ENCODE data around the gene C11orf98.
"Not testable (repeated sequence)": the region's sequence is repeated elsewhere in the genome, so short reads cannot be mapped to it uniquely, and the experiment has no call there.

Gene C11orf98

DNA sequence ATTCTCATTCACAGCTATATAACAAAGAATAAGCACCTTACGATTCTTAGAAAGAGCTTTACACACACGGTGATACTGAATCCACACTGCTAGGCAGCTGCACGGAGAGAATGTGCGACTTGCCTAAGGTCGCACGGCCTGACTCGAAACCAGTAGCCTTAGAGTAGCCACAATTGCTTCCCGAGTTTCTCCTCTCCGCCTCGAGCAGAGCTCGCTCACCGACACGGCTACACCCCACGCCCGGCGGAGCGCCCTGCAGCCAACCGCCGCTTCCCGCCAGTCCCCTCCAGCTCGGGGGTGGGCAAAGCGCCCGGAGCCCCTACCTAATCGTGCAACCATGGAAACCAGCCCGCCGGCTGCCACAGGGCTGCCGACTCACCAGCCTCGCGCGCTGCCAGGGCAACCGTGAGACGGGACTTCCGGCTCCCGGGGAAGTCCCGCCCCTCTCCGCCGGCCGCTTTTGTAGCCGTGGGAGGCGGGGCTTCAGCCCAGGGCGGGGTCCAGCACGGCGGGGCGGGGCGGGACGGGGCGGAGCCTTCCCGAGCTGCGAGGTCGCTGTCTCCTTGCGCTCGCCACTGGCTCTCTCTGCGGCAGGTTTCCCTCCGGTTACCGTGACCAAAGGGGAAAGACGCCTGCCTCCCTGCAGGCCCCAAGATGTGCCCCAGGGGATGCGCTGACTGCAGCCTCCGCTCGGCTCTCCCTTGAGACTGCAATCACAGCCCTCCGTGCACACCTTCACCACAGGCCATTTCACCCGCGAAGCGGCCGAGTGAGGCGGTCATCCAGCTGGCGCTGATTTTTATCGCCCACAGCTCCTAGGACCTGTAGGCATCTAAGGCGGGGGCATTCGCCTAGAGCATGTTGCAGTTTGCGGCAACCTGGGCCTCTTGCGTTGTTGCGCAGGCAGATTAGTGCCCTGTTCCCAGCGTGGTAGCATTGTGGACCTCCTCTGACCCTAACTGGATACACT, 41.2 kb upstream of the C11orf98 start:
- Histone ChIP-seq H3K27me3 (replicated peaks; ENCODE audit: control insufficient read depth, insufficient read depth, low read length) (no peaks in the 10 kb centered on the region), H3K36me3 (ENCODE audit: control insufficient read depth, insufficient read depth, low read length, severe bottlenecking) (peaks cover 28% of the 10 kb centered on the region), H3K4me1 (ENCODE audit: control insufficient read depth, insufficient read depth, low read length) (peaks cover 46% of the 10 kb centered on the region), H3K9ac (ENCODE audit: low read length) (peak overlapping the region; percentile 85), H3K4me3 (ENCODE audit: low read length) (peak overlapping the region; percentile 84), H3K9me3 (ENCODE audit: control insufficient read depth, low read length) (no peaks in the 10 kb centered on the region)
- peak; percentile 98 for DNase-seq (ENCODE audit: low read depth)

DNA sequence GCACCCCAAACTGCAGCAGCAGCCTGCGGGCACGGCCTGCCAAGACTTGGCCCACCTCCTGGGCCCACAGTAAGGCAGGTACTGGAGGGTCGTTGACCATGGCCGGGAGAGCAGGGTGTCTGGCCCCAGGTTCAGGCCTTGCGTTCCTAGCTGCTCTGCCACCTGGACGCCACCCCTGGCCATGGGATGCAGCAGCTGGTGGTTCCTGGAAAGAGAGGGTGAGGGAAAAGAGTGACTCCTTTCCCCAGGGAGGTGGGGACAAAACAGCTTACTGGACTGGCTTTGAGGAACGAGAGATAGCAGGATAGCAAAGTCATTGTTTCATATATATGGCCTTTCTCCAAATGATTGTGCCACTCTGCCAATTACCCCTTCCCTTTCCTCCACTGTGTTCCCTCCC, 40.4 kb upstream of the C11orf98 start:
- Histone ChIP-seq H3K9me3 (ENCODE audit: control insufficient read depth, low read length) (no peaks in the 10 kb centered on the region), H3K36me3 (ENCODE audit: control insufficient read depth, insufficient read depth, low read length, severe bottlenecking) (peaks cover 26% of the 10 kb centered on the region), H3K4me1 (ENCODE audit: control insufficient read depth, insufficient read depth, low read length) (peaks cover 48% of the 10 kb centered on the region), H3K9ac (ENCODE audit: low read length) (peak overlapping the region; percentile 85), H3K27me3 (replicated peaks; ENCODE audit: control insufficient read depth, insufficient read depth, low read length) (no peaks in the 10 kb centered on the region), H3K4me3 (ENCODE audit: low read length) (peak overlapping the region; percentile 84)
- DNase-seq (ENCODE audit: low read depth): no peak

- not testable (repeated sequence) for DNase-seq (ENCODE audit: low read depth); H3K9ac ChIP-seq (ENCODE audit: low read length); H3K9me3 ChIP-seq (ENCODE audit: control insufficient read depth, low read length); H3K4me3 ChIP-seq (ENCODE audit: low read length); H3K27me3 ChIP-seq (replicated peaks; ENCODE audit: control insufficient read depth, insufficient read depth, low read length)
- Histone ChIP-seq H3K4me1 (ENCODE audit: control insufficient read depth, insufficient read depth, low read length) (peaks cover 35% of the 10 kb centered on the region), H3K36me3 (ENCODE audit: control insufficient read depth, insufficient read depth, low read length, severe bottlenecking) (peaks cover 30% of the 10 kb centered on the region)
Observed at GRCh38 chr11:62703921-62704320, 38.9 kb upstream of the C11orf98 start.

- DNase-seq (ENCODE audit: low read depth): no peak
- Histone ChIP-seq H3K36me3 (ENCODE audit: control insufficient read depth, insufficient read depth, low read length, severe bottlenecking) (peaks cover 34% of the 10 kb centered on the region), H3K4me3 (ENCODE audit: low read length) (no peak overlapping the region), H3K9me3 (ENCODE audit: control insufficient read depth, low read length) (no peaks in the 10 kb centered on the region), H3K9ac (ENCODE audit: low read length) (peak overlapping the region; percentile 25), H3K27me3 (replicated peaks; ENCODE audit: control insufficient read depth, insufficient read depth, low read length) (no peaks in the 10 kb centered on the region), H3K4me1 (ENCODE audit: control insufficient read depth, insufficient read depth, low read length) (peaks cover 28% of the 10 kb centered on the region)
Observed at GRCh38 chr11:62702246-62702645, 37.2 kb upstream of the C11orf98 start.

DNA sequence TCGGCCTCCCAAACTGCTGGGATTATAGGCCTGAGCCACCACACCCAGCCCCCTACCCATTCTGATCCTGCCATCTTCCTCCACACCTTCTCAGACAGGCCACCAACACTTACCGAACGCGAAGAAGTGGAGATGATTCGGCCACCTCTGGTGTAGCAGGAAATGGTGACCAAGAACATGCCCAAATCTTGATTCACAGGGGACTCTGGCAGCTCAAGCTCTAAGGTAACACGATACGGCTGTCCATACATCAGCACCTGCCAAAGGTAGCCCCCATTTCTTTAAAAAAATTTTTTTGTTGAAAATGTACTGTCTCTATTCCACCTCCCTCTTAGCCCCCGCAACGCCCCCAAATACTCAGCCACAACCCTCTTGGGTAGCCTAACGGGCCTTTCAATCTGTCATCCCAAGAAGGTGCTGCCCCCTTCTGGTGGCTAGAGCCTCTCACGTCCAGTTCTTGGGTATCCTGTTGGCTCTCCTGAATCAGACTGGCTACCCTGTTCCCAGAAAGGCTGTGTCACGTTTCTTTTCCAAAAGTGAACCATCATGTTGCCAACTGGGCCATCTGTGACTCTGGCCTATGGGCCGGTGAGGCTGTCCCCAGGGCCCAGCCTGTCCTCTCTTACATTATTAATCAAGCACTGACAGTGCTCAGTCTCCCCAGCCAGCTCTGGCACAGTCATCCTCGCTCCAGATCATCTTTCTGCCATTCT, 29.6 kb upstream of the C11orf98 start:
- no peaks in the 10 kb centered on the region for H3K9me3 ChIP-seq (ENCODE audit: control insufficient read depth, low read length)
- peak overlapping the region; percentile 73 for H3K9ac ChIP-seq (ENCODE audit: low read length)
- peak; percentile 92 for DNase-seq (ENCODE audit: low read depth)
- H3K4me3 ChIP-seq (ENCODE audit: low read length): peak overlapping the region; percentile 45
- no peaks in the 10 kb centered on the region for H3K27me3 ChIP-seq (replicated peaks; ENCODE audit: control insufficient read depth, insufficient read depth, low read length)
- peaks cover 39% of the 10 kb centered on the region for H3K36me3 ChIP-seq (ENCODE audit: control insufficient read depth, insufficient read depth, low read length, severe bottlenecking)
- peaks cover 22% of the 10 kb centered on the region for H3K4me1 ChIP-seq (ENCODE audit: control insufficient read depth, insufficient read depth, low read length)

GRCh38 chr11:62693624-62694023, 28.6 kb upstream of the C11orf98 start:
- not testable (repeated sequence) for DNase-seq (ENCODE audit: low read depth); H3K9me3 ChIP-seq (ENCODE audit: control insufficient read depth, low read length); H3K27me3 ChIP-seq (replicated peaks; ENCODE audit: control insufficient read depth, insufficient read depth, low read length); H3K4me3 ChIP-seq (ENCODE audit: low read length); H3K9ac ChIP-seq (ENCODE audit: low read length)
- Histone ChIP-seq H3K4me1 (ENCODE audit: control insufficient read depth, insufficient read depth, low read length) (peaks cover 26% of the 10 kb centered on the region), H3K36me3 (ENCODE audit: control insufficient read depth, insufficient read depth, low read length, severe bottlenecking) (peaks cover 38% of the 10 kb centered on the region)

DNA sequence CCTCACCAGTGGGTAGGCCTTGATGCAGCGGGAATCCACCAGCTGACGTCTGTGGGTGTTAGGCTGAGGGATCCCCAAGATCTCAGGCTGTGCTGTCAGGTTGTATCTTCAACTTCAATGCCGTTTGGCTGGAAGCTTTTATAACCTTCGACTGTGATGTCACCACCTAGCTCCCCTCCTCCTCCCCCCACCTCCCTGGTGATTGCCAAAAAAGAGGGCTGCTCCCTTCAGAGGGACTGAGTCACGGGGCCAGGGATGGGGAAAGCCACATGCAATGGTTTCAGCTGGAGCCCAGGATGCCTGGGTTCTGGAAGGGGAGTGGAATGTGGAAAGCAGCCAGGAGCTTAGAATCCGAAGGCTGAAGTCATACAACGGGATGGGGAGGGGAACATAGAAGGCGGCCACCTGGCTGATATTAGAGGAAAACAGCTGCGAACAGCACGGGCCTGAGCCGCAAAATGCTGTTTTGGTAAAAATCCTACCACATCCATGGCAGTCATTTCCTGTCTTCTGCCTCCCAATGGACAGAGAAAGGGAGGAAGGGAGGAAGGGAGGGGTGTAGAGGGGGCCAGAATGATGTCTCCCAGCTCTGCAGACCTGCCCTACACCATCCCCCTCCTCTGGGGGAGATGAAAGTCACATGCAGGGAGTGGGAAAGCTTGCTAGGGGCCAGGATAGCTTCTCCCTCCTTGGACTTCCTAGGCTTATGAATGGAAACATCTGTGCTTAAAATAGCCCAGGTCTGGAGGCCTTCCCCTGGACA, 24.6 kb upstream of the C11orf98 start, which contains the start of gene LRRN4CL:
TSS of gene LRRN4CL (minus strand) at position 110 of the 763 bp plus-strand sequence. CDS start 1,022 bp downstream, outside the sequence.
- peak within 1 kb of the TSS; percentile 84 for H3K4me3 ChIP-seq (ENCODE audit: low read length)
- H3K9me3 ChIP-seq (ENCODE audit: control insufficient read depth, low read length): no peaks in the 10 kb centered on the region
- peaks cover 37% of the 10 kb centered on the region for H3K36me3 ChIP-seq (ENCODE audit: control insufficient read depth, insufficient read depth, low read length, severe bottlenecking)
- peak within 1 kb of the TSS; percentile 89 for H3K9ac ChIP-seq (ENCODE audit: low read length)
- no peaks in the 10 kb centered on the region for H3K27me3 ChIP-seq (replicated peaks; ENCODE audit: control insufficient read depth, insufficient read depth, low read length)
- H3K4me1 ChIP-seq (ENCODE audit: control insufficient read depth, insufficient read depth, low read length): peaks cover 21% of the 10 kb centered on the region
- DNase-seq (ENCODE audit: low read depth): peak; percentile 94

DNA sequence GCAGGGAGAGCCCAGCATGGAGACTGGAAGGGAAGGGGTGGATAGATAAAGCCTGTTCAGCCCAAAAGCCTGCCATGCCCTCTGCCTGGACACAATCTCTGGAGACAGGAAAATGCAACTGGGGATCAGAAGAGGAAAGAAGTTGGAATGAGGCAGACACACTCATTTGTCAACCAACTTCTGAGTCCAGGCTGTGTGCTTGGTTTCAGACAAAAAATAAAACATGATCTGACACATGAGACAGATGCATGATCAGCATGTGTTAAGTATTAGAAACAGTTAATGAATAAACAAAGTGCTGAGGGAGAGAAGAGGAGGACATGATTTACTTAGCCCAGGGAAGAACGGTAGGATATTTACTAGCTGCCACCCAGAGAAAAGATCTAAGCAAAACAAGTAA, 23.5 kb upstream of the C11orf98 start:
- Histone ChIP-seq H3K36me3 (ENCODE audit: control insufficient read depth, insufficient read depth, low read length, severe bottlenecking) (peaks cover 36% of the 10 kb centered on the region), H3K4me3 (ENCODE audit: low read length) (peak overlapping the region; percentile 84), H3K4me1 (ENCODE audit: control insufficient read depth, insufficient read depth, low read length) (peaks cover 16% of the 10 kb centered on the region), H3K9me3 (ENCODE audit: control insufficient read depth, low read length) (no peaks in the 10 kb centered on the region), H3K27me3 (replicated peaks; ENCODE audit: control insufficient read depth, insufficient read depth, low read length) (no peaks in the 10 kb centered on the region), H3K9ac (ENCODE audit: low read length) (peak overlapping the region; percentile 89)
- DNase-seq (ENCODE audit: low read depth): peak; percentile 22

DNA sequence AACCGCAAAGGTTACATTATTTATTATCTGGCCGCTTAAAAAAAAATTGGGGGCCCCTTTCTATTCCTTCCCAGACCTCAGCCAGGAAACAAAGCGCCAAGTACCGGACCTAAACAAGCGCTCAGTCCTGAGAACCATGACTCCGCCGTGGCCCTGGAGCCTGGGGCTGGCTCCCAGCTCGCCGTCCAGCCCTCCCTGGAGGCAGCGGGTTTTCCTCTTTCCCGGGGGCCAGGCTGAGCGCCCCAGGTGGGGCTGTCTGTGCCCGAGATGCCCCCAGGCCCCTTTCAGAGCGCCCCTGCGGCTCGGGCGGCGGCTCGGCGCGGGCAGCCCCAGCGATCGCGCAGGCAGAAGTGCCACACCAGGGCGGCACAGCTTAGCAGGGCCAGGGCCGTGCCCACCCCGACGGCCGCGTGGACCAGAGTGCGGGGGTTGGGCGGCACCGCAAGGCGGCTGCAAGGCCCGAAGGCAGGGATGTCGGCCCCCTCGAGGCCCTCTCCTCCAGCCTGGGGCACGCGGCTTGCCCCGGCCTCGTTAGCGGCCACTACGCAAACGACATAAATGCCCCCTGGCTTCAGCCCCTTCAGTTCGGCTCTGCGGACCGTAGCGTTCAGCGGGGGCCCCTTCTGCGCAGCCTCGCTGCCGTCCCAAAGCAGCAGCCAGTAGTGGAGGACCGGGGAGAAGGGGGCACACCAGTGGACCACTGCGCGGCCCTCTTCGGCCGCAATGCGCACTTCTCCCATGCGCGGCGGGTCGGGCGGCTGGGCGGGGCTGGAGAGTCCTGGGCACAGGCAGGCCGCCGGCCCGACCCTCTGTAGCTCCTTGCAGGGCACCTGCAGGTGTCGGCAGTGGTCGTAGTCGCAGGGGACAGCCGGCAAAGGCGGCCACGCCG, 22.7 kb upstream of the C11orf98 start:
- H3K9me3 ChIP-seq (ENCODE audit: control insufficient read depth, low read length): no peaks in the 10 kb centered on the region
- H3K4me3 ChIP-seq (ENCODE audit: low read length): peak overlapping the region; percentile 84
- H3K36me3 ChIP-seq (ENCODE audit: control insufficient read depth, insufficient read depth, low read length, severe bottlenecking): peaks cover 29% of the 10 kb centered on the region
- DNase-seq (ENCODE audit: low read depth): no peak
- peaks cover 16% of the 10 kb centered on the region for H3K4me1 ChIP-seq (ENCODE audit: control insufficient read depth, insufficient read depth, low read length)
- peak overlapping the region; percentile 89 for H3K9ac ChIP-seq (ENCODE audit: low read length)
- no peaks in the 10 kb centered on the region for H3K27me3 ChIP-seq (replicated peaks; ENCODE audit: control insufficient read depth, insufficient read depth, low read length)

DNA sequence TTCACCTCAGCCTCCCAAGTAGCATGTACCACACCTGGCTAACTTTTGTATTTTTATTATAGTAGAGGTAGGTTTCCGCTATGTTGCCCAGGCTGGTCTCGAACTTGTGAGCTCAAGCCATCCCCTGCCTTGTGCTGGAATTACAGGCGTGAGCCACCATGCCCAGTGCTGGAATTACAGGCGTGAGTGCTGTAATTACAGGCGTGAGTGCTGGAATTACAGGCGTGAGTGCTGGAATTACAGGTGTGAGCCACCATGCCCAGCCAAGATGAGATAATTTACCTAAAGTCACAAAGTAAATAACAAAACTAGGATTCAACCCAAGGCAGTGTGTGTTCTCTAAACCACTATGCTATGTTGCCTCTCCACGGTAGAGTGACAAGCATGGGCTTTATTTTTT, 17.5 kb upstream of the C11orf98 start:
- DNase-seq (ENCODE audit: low read depth): no peak
- H3K9me3 ChIP-seq (ENCODE audit: control insufficient read depth, low read length): no peaks in the 10 kb centered on the region
- no peak overlapping the region for H3K4me3 ChIP-seq (ENCODE audit: low read length)
- H3K9ac ChIP-seq (ENCODE audit: low read length): no peak overlapping the region
- H3K4me1 ChIP-seq (ENCODE audit: control insufficient read depth, insufficient read depth, low read length): peaks cover 26% of the 10 kb centered on the region
- no peaks in the 10 kb centered on the region for H3K27me3 ChIP-seq (replicated peaks; ENCODE audit: control insufficient read depth, insufficient read depth, low read length)
- H3K36me3 ChIP-seq (ENCODE audit: control insufficient read depth, insufficient read depth, low read length, severe bottlenecking): peaks cover 6% of the 10 kb centered on the region

Measured in adipocyte (in vitro differentiated cells).